NCI-H1930 (cell line): ENCODE measurements around the gene XCR1.
"Not testable (repeated sequence)": the region's sequence is repeated elsewhere in the genome, so short reads cannot be mapped to it uniquely, and the experiment has no call there.

ENCODE experiments used
- DNase-seq, 2 experiments: peaks; one replicate each; lab custom pipeline; 2025; lab: John Stamatoyannopoulos, UW

Gene XCR1

GRCh38 chr3:46038916-46039315, 11.6 kb upstream of the XCR1 start:
- no peak for DNase-seq

GRCh38 chr3:46038071-46038470, 10.8 kb upstream of the XCR1 start:
- not testable (repeated sequence) for DNase-seq

GRCh38 chr3:46036191-46036590, 8.9 kb upstream of the XCR1 start:
- DNase-seq = no peak

GRCh38 chr3:46031747-46032146, 4.5 kb upstream of the XCR1 start:
- no peak for DNase-seq

- DNase-seq = no peak
Observed at GRCh38 chr3:46031269-46031668, 4.0 kb upstream of the XCR1 start.

GRCh38 chr3:46030626-46031025, 3.3 kb upstream of the XCR1 start:
- DNase-seq = no peak

GRCh38 chr3:46029953-46030543, 2.8 kb upstream of the XCR1 start:
- no peak for DNase-seq

GRCh38 chr3:46027736-46028397, 584 bp upstream of the XCR1 start:
- no peak for DNase-seq

GRCh38 chr3:46025139-46025538, 2.1 kb downstream of the XCR1 start:
- DNase-seq = no peak

- no peak for DNase-seq
Observed at GRCh38 chr3:46024131-46024530, 3.2 kb downstream of the XCR1 start.

- DNase-seq = no peak
Observed at GRCh38 chr3:46022909-46023785, 4.1 kb downstream of the XCR1 start.

- DNase-seq = no peak
Observed at GRCh38 chr3:46021516-46021915, 5.8 kb downstream of the XCR1 start.

GRCh38 chr3:46020766-46021510, 6.3 kb downstream of the XCR1 start:
- no peak for DNase-seq

GRCh38 chr3:46019707-46020106, 7.6 kb downstream of the XCR1 start:
- DNase-seq = no peak

GRCh38 chr3:46017720-46018119, 9.6 kb downstream of the XCR1 start:
- no peak for DNase-seq

GRCh38 chr3:46013316-46014094, 13.8 kb downstream of the XCR1 start:
- DNase-seq = no peak

GRCh38 chr3:46012246-46012645, 15.0 kb downstream of the XCR1 start:
- DNase-seq = no peak

GRCh38 chr3:46010519-46011113, 16.7 kb downstream of the XCR1 start:
- DNase-seq = no peak

- no peak for DNase-seq
Observed at GRCh38 chr3:46008058-46008457, 19.2 kb downstream of the XCR1 start.

- DNase-seq = no peak
Observed at GRCh38 chr3:46007280-46007679, 20.0 kb downstream of the XCR1 start.
